ENCODE results near the gene GIMAP6. TPM values are rescaled to one million over a fixed set of nuclear protein-coding genes. Genes with fewer than 3 reads are reported as not detected.
"Not testable (repeated sequence)": the region's sequence is repeated elsewhere in the genome, so short reads cannot be mapped to it uniquely, and the experiment has no call there.

GIMAP6 gene
- total RNA-seq, 2 donors from 2014 or later: 42.3 to 57.3 TPM

GRCh38 chr7:150662821-150663220 is 30.6 kb upstream of the GIMAP6 start:
- H3K4me3 Mint-ChIP-seq: peak overlapping the region; percentile 63
- peaks cover 49% of the 10 kb centered on the region for H3K4me1 Mint-ChIP-seq
- not testable (repeated sequence) for H3K36me3 Mint-ChIP-seq (ENCODE audit: low read depth); H3K27me3 Mint-ChIP-seq; H3K9me3 Mint-ChIP-seq; ATAC-seq (replicated peaks)
- H3K27ac Mint-ChIP-seq: peak overlapping the region; percentile 85

- peak overlapping the region; percentile 9 for H3K4me3 Mint-ChIP-seq
- no peaks in the 10 kb centered on the region for H3K27me3 Mint-ChIP-seq
- no peaks in the 10 kb centered on the region for H3K9me3 Mint-ChIP-seq
- H3K27ac Mint-ChIP-seq: no peak overlapping the region
- peaks cover 38% of the 10 kb centered on the region for H3K4me1 Mint-ChIP-seq
- no peaks in the 10 kb centered on the region for H3K36me3 Mint-ChIP-seq (ENCODE audit: low read depth)
- ATAC-seq (replicated peaks): no peak
Observed at GRCh38 chr7:150660939-150661613, 28.9 kb upstream of the GIMAP6 start.

GRCh38 chr7:150657526-150657925 is 25.3 kb upstream of the GIMAP6 start:
- H3K4me3 Mint-ChIP-seq: no peak overlapping the region
- no peak for ATAC-seq (replicated peaks)
- no peaks in the 10 kb centered on the region for H3K9me3 Mint-ChIP-seq
- peaks cover 17% of the 10 kb centered on the region for H3K4me1 Mint-ChIP-seq
- H3K27ac Mint-ChIP-seq: no peak overlapping the region
- H3K27me3 Mint-ChIP-seq: no peaks in the 10 kb centered on the region
- H3K36me3 Mint-ChIP-seq (ENCODE audit: low read depth): no peaks in the 10 kb centered on the region

GRCh38 chr7:150656047-150656446 is 23.9 kb upstream of the GIMAP6 start:
- H3K4me3 Mint-ChIP-seq: no peak overlapping the region
- ATAC-seq (replicated peaks): no peak
- no peaks in the 10 kb centered on the region for H3K27me3 Mint-ChIP-seq
- H3K36me3 Mint-ChIP-seq (ENCODE audit: low read depth): no peaks in the 10 kb centered on the region
- H3K9me3 Mint-ChIP-seq: peaks cover under 1% of the 10 kb centered on the region
- H3K4me1 Mint-ChIP-seq: peaks cover 13% of the 10 kb centered on the region
- no peak overlapping the region for H3K27ac Mint-ChIP-seq

- Mint-ChIP-seq H3K36me3 (ENCODE audit: low read depth) (no peaks in the 10 kb centered on the region), H3K4me3 (no peak overlapping the region), H3K4me1 (peaks cover 7% of the 10 kb centered on the region), H3K27me3 (no peaks in the 10 kb centered on the region), H3K9me3 (peaks cover 4% of the 10 kb centered on the region), H3K27ac (no peak overlapping the region)
- ATAC-seq (replicated peaks): no peak
Observed at GRCh38 chr7:150654692-150655091, 22.5 kb upstream of the GIMAP6 start.

GRCh38 chr7:150649080-150649385 is 16.8 kb upstream of the GIMAP6 start:
- Mint-ChIP-seq H3K9me3 (peaks cover 15% of the 10 kb centered on the region), H3K4me3 (peak overlapping the region; percentile 48), H3K4me1 (peaks cover 35% of the 10 kb centered on the region), H3K27me3 (no peaks in the 10 kb centered on the region), H3K36me3 (ENCODE audit: low read depth) (no peaks in the 10 kb centered on the region), H3K27ac (peak overlapping the region; percentile 87)
- no peak for ATAC-seq (replicated peaks)

GRCh38 chr7:150648353-150649079 is 16.3 kb upstream of the GIMAP6 start:
- ATAC-seq (replicated peaks): peak; percentile 58
- Mint-ChIP-seq H3K27me3 (no peaks in the 10 kb centered on the region), H3K4me3 (peak overlapping the region; percentile 48), H3K4me1 (peaks cover 33% of the 10 kb centered on the region), H3K36me3 (ENCODE audit: low read depth) (no peaks in the 10 kb centered on the region), H3K9me3 (peaks cover 15% of the 10 kb centered on the region), H3K27ac (peak overlapping the region; percentile 87)

- peaks cover 34% of the 10 kb centered on the region for H3K4me1 Mint-ChIP-seq
- H3K36me3 Mint-ChIP-seq (ENCODE audit: low read depth): no peaks in the 10 kb centered on the region
Observed at GRCh38 chr7:150645259-150646020, 13.3 kb upstream of the GIMAP6 start.

GRCh38 chr7:150642926-150643325 is 10.7 kb upstream of the GIMAP6 start:
- Mint-ChIP-seq H3K27ac (no peak overlapping the region), H3K9me3 (peaks cover 21% of the 10 kb centered on the region), H3K27me3 (no peaks in the 10 kb centered on the region), H3K4me3 (no peak overlapping the region), H3K4me1 (peaks cover 25% of the 10 kb centered on the region), H3K36me3 (ENCODE audit: low read depth) (no peaks in the 10 kb centered on the region)
- ATAC-seq (replicated peaks): no peak

More at GRCh38 chr7:150645259-150646020, 13.3 kb upstream of the GIMAP6 start:
- peak overlapping the region; percentile 79 for H3K27ac Mint-ChIP-seq
- peak overlapping the region; percentile 41 for H3K4me3 Mint-ChIP-seq
- H3K9me3 Mint-ChIP-seq: peaks cover 15% of the 10 kb centered on the region
- no peaks in the 10 kb centered on the region for H3K27me3 Mint-ChIP-seq
- ATAC-seq (replicated peaks): no peak

GRCh38 chr7:150641854-150642253 is 9.7 kb upstream of the GIMAP6 start:
- Mint-ChIP-seq H3K9me3 (peaks cover 22% of the 10 kb centered on the region), H3K27me3 (no peaks in the 10 kb centered on the region), H3K27ac (no peak overlapping the region), H3K36me3 (ENCODE audit: low read depth) (no peaks in the 10 kb centered on the region), H3K4me3 (no peak overlapping the region), H3K4me1 (peaks cover 32% of the 10 kb centered on the region)
- no peak for ATAC-seq (replicated peaks)

- H3K4me1 Mint-ChIP-seq: peaks cover 48% of the 10 kb centered on the region
- H3K27me3 Mint-ChIP-seq: no peaks in the 10 kb centered on the region
- peaks cover 33% of the 10 kb centered on the region for H3K36me3 Mint-ChIP-seq (ENCODE audit: low read depth)
- H3K9me3 Mint-ChIP-seq: peaks cover 18% of the 10 kb centered on the region
- peak overlapping the region; percentile 95 for H3K4me3 Mint-ChIP-seq
- ATAC-seq (replicated peaks): no peak
- peak overlapping the region; percentile 66 for H3K27ac Mint-ChIP-seq
Observed at GRCh38 chr7:150633926-150634325, 1.7 kb upstream of the GIMAP6 start.

GRCh38 chr7:150631084-150631826 is 930 bp downstream of the GIMAP6 start:
- Mint-ChIP-seq H3K4me3 (peak overlapping the region; percentile 95), H3K27ac (peak overlapping the region; percentile 94), H3K27me3 (no peaks in the 10 kb centered on the region), H3K36me3 (ENCODE audit: low read depth) (peaks cover 60% of the 10 kb centered on the region), H3K4me1 (peaks cover 46% of the 10 kb centered on the region), H3K9me3 (peaks cover 9% of the 10 kb centered on the region)
- ATAC-seq (replicated peaks): peak; percentile 70

- ATAC-seq (replicated peaks): no peak
- H3K4me3 Mint-ChIP-seq: peak overlapping the region; percentile 95
Observed at GRCh38 chr7:150629347-150629746, 2.8 kb downstream of the GIMAP6 start.

GRCh38 chr7:150627959-150628358 is 4.2 kb downstream of the GIMAP6 start:
- H3K9me3 Mint-ChIP-seq: peaks cover 10% of the 10 kb centered on the region
- H3K27ac Mint-ChIP-seq: no peak overlapping the region
- no peak overlapping the region for H3K4me3 Mint-ChIP-seq
- H3K27me3 Mint-ChIP-seq: no peaks in the 10 kb centered on the region
- peaks cover 29% of the 10 kb centered on the region for H3K4me1 Mint-ChIP-seq
- peaks cover 74% of the 10 kb centered on the region for H3K36me3 Mint-ChIP-seq (ENCODE audit: low read depth)
- ATAC-seq (replicated peaks): no peak

More at GRCh38 chr7:150629347-150629746, 2.8 kb downstream of the GIMAP6 start:
- H3K27me3 Mint-ChIP-seq: no peaks in the 10 kb centered on the region
- H3K9me3 Mint-ChIP-seq: peaks cover 10% of the 10 kb centered on the region
- H3K27ac Mint-ChIP-seq: peak overlapping the region; percentile 94
- peaks cover 74% of the 10 kb centered on the region for H3K36me3 Mint-ChIP-seq (ENCODE audit: low read depth)
- peaks cover 33% of the 10 kb centered on the region for H3K4me1 Mint-ChIP-seq

Data from activated T-helper 17 cell treated with anti-CD3 and anti-CD28 coated beads, Interleukin-2, amount 50 U/mL, for 72 hours (primary cell).